H9 (cell line): ENCODE results near the gene CEP83. TPM values are rescaled to one million over a fixed set of nuclear protein-coding genes. Genes with fewer than 3 reads are reported as not detected.

ENCODE experiments used
- DNase-seq: peaks from one replicate; pipeline ENCODE4 v3.0.0-alpha.2; 2017
- H2AFZ ChIP-seq: one replicate; pipeline ENCODE4 v1.6.1; 2013; ENCODE audit warnings: mild to moderate bottlenecking, low read length, control low read depth, moderate library complexity
- H2AK5ac ChIP-seq: 2 replicates; pipeline ENCODE4 v1.6.1; 2013; ENCODE audit warnings: low read length, control low read depth, mixed read lengths; ENCODE audit not compliant: insufficient read length
- H2BK120ac ChIP-seq: one replicate; pipeline ENCODE4 v1.6.1; 2013; ENCODE audit warnings: low read depth, mild to moderate bottlenecking, low read length, control low read depth, inconsistent platforms; ENCODE audit not compliant: poor library complexity, severe bottlenecking
- H2BK12ac ChIP-seq: 2 replicates; pipeline ENCODE4 v1.6.1; 2013; ENCODE audit warnings: low read length, control low read depth, mixed read lengths, low read depth; ENCODE audit not compliant: insufficient read length
- H2BK15ac ChIP-seq: 2 replicates; pipeline ENCODE4 v1.6.1; 2013; ENCODE audit warnings: low read depth, low read length, control low read depth
- H2BK20ac ChIP-seq: one replicate; pipeline ENCODE4 v1.6.1; 2013; ENCODE audit warnings: low read depth, mild to moderate bottlenecking, low read length, control low read depth, inconsistent platforms; ENCODE audit not compliant: poor library complexity, severe bottlenecking
- H2BK5ac ChIP-seq: 2 replicates; pipeline ENCODE4 v1.6.1; 2013; ENCODE audit warnings: low read length, control low read depth, mixed read lengths; ENCODE audit not compliant: insufficient read length
- H3K14ac ChIP-seq: 2 replicates; pipeline ENCODE4 v1.6.1; 2013; ENCODE audit warnings: low read length, control low read depth; ENCODE audit not compliant: insufficient read depth
- H3K18ac ChIP-seq: 2 replicates; pipeline ENCODE4 v1.6.1; 2013; ENCODE audit warnings: low read depth, mild to moderate bottlenecking, mixed read lengths, low read length, control low read depth; ENCODE audit not compliant: insufficient read length
- H3K23ac ChIP-seq: 2 replicates; pipeline ENCODE4 v1.6.1; 2013; ENCODE audit warnings: low read length, control low read depth, mixed read lengths, low read depth; ENCODE audit not compliant: insufficient read length
- H3K23me2 ChIP-seq: 2 replicates; pipeline ENCODE4 v1.6.1; 2013; ENCODE audit warnings: low read depth, mild to moderate bottlenecking, mixed read lengths, low read length, control low read depth; ENCODE audit not compliant: insufficient read length, poor library complexity, severe bottlenecking
- H3K27ac ChIP-seq: 2 replicates; pipeline ENCODE4 v1.5.1; 2013; ENCODE audit warnings: low read length, control low read depth, mixed read lengths, low read depth; ENCODE audit not compliant: insufficient read length
- H3K27me3 ChIP-seq: 2 replicates; pipeline ENCODE4 v1.6.1; 2013; ENCODE audit warnings: low read length, control low read depth, inconsistent platforms; ENCODE audit not compliant: insufficient read depth
- H3K4ac ChIP-seq: 2 replicates; pipeline ENCODE4 v1.6.1; 2013; ENCODE audit warnings: low read depth, mild to moderate bottlenecking, control low read depth, inconsistent platforms, low read length, moderate library complexity
- H3K4me1 ChIP-seq: 2 replicates; pipeline ENCODE4 v1.6.1; 2013; ENCODE audit warnings: low read length, control low read depth, inconsistent platforms; ENCODE audit not compliant: insufficient read depth
- H3K4me2 ChIP-seq: 2 replicates; pipeline ENCODE4 v1.6.1; 2013; ENCODE audit warnings: low read length, control low read depth, mixed read lengths; ENCODE audit not compliant: insufficient read length, insufficient read depth
- H3K56ac ChIP-seq: 2 replicates; pipeline ENCODE4 v1.6.1; 2013; ENCODE audit warnings: low read depth, mild to moderate bottlenecking, mixed read lengths, low read length, control low read depth; ENCODE audit not compliant: insufficient read length
- H3K79me1 ChIP-seq: 2 replicates; pipeline ENCODE4 v1.6.1; 2013; ENCODE audit warnings: low read depth, mild to moderate bottlenecking, moderate library complexity, low read length, control low read depth, inconsistent platforms; ENCODE audit not compliant: insufficient read depth, poor library complexity, severe bottlenecking
- H3K79me2 ChIP-seq: 2 replicates; pipeline ENCODE4 v1.6.1; 2013; ENCODE audit warnings: low read length, control low read depth, inconsistent platforms; ENCODE audit not compliant: insufficient read depth
- H3K9ac ChIP-seq: 2 replicates; pipeline ENCODE4 v1.6.1; 2013; ENCODE audit warnings: low read length, control low read depth, mixed read lengths; ENCODE audit not compliant: insufficient read length; ENCODE audit errors: extremely low read depth
- H3K9me3 ChIP-seq: one replicate; pipeline ENCODE4 v1.6.1; 2013; ENCODE audit warnings: low read depth, low read length, inconsistent platforms; ENCODE audit not compliant: control insufficient read depth
- H3T11ph ChIP-seq: one replicate; pipeline ENCODE4 v1.6.1; 2013; ENCODE audit warnings: mild to moderate bottlenecking, low read length, control low read depth, inconsistent platforms
- H4K20me1 ChIP-seq: one replicate; pipeline ENCODE4 v1.6.1; 2013; ENCODE audit not compliant: control insufficient read depth, insufficient read length, insufficient read depth
- H4K5ac ChIP-seq: 2 replicates; pipeline ENCODE4 v1.6.1; 2013; ENCODE audit warnings: low read depth, mild to moderate bottlenecking, mixed read lengths, low read length, control low read depth; ENCODE audit not compliant: insufficient read length
- H4K8ac ChIP-seq: replicated peaks from 2 replicates; pipeline ENCODE4 v1.6.1; 2013; ENCODE audit warnings: low read length, control low read depth, mixed read lengths, low read depth; ENCODE audit not compliant: insufficient read length
- H4K91ac ChIP-seq: 2 replicates; pipeline ENCODE4 v1.6.1; 2013; ENCODE audit warnings: low read depth, mild to moderate bottlenecking, moderate library complexity, mixed read lengths, low read length, control low read depth; ENCODE audit not compliant: insufficient read length
- H3K27ac Mint-ChIP-seq, 3 experiments: 2 replicates in 2 of 3; 3 replicates in 1 of 3; pipeline ENCODE4 v1.8.0; 2020 to 2021; ENCODE audit warnings: mixed read lengths in 3 of 3, mild to moderate bottlenecking in 1 of 3, moderate library complexity in 1 of 3
- H3K27me3 Mint-ChIP-seq: 2 replicates; pipeline ENCODE4 v1.8.0; 2021; ENCODE audit warnings: low read depth, mild to moderate bottlenecking, moderate library complexity, mixed read lengths
- H3K36me3 Mint-ChIP-seq, 3 experiments: 2 replicates in 2 of 3; 3 replicates in 1 of 3; pipeline ENCODE4 v1.8.0; 2020 to 2021; ENCODE audit warnings: low read depth in 3 of 3, mixed read lengths in 3 of 3; ENCODE audit not compliant: insufficient read depth in 1 of 3
- H3K4me1 Mint-ChIP-seq, 2 experiments: 2 replicates each; pipeline ENCODE4 v1.8.0; 2020; ENCODE audit warnings: mixed read lengths in 2 of 2
- H3K4me3 Mint-ChIP-seq, 2 experiments: 2 replicates in 1 of 2; 3 replicates in 1 of 2; pipeline ENCODE4 v1.8.0; 2020 to 2021; ENCODE audit warnings: mild to moderate bottlenecking in 2 of 2, mixed read lengths in 2 of 2, moderate library complexity in 1 of 2
- H3K9me3 Mint-ChIP-seq, 2 experiments: 2 replicates in 1 of 2; 3 replicates in 1 of 2; pipeline ENCODE4 v1.8.0; 2020; ENCODE audit warnings: mild to moderate bottlenecking in 2 of 2, mixed read lengths in 2 of 2, moderate library complexity in 1 of 2
- CTCF ChIP-seq: fragments of 200-600 bp; sonication (generic); conservative IDR thresholded peaks from 3 replicates; pipeline ENCODE4 v1.8.0; 2021; ENCODE audit warnings: antibody characterized with exemption, mild to moderate bottlenecking
- WGBS: extraction: QIAGEN DNeasy Blood & Tissue Kit; methylation state at CpG from one replicate; pipeline ENCODE4 v1.1.7; 2013; ENCODE audit warnings: missing lambda C conversion rate, low lambda C conversion rate, mixed read lengths; ENCODE audit not compliant: insufficient read length; ENCODE audit errors: extremely low coverage; 5-methylcytosine and 5-hydroxymethylcytosine counted together
- total RNA-seq: library from RNA; stranded (reverse); gene quantifications from 2 replicates; pipeline ENCODE4 v1.2.1, GENCODE V29; 2021

The CEP83 gene
- total RNA-seq, 1 experiment from 2014 or later, result 26.5 TPM

DNA sequence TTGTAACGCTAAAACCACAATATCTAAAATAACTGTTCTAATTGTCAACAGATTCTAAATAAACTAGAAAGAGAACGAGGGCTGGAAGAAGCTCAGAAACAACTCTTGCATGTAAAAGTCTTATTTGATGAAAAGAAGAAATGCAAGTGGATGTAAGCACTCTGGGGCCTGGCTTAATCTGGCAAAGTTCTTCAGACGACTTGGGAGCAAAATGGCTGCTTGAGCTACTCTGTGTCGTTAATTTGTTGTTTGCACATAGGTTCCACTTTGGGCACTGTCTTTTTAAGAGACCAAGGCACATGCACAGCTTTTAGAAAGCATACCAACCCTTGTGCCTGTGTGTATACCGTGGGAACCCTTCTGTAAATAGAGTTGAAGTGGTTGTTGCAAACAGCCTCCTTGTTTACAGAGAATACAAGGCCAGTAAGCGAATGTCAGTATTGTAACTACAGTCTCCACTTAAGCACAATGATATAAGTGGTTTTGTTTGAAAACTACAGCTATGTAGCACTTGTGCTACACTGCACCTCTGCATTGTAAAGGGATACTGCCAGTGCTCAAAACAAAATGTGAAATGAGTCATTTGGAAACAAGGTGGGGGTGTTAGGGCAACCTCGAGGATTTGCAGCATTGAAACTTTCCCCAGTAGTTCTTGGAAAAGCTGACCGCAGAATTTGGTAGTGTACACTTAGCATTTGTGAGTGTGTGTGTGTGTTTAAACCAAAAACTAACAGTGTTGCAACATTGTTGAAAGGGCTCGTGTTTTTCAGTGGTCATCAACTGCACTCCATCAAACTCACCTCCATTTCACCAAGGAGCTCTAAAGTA, 154.3 kb downstream of the CEP83 start:
- no peaks in the 10 kb centered on the region for H3K27me3 ChIP-seq
- H4K5ac ChIP-seq, result no peak overlapping the region
- H3K23ac ChIP-seq, result no peak overlapping the region
- H2AFZ ChIP-seq, result no peak overlapping the region
- WGBS, result no CpG with 5 or more reads among the region's 9 CpGs
- H3K79me1 ChIP-seq, result no peaks in the 10 kb centered on the region
- peak; percentile 29 for DNase-seq
- no peak overlapping the region for H2AK5ac ChIP-seq
- no peak overlapping the region for H4K91ac ChIP-seq
- H3K9ac ChIP-seq, result peak overlapping the region; percentile 15
- no peak overlapping the region for H2BK12ac ChIP-seq
- no peak for TF ChIP-seq CTCF
- H3K14ac ChIP-seq, result no peak overlapping the region
- no peaks in the 10 kb centered on the region for H3K23me2 ChIP-seq
- H2BK20ac ChIP-seq, result no peak overlapping the region
- peak overlapping the region; percentile 30 to 98 (median 89) for H3K27ac Mint-ChIP-seq
- H3K27ac ChIP-seq, result peak overlapping the region; percentile 80
- H3K4ac ChIP-seq, result no peak overlapping the region
- no peak overlapping the region for H4K8ac ChIP-seq
- peaks cover 11% of the 10 kb centered on the region; the same call in 1 of the 2 replicates for H3K4me1 ChIP-seq
- no peaks in the 10 kb centered on the region for H3K9me3 ChIP-seq
- no peak overlapping the region for H2BK5ac ChIP-seq
- H3K4me2 ChIP-seq, result no peak overlapping the region
- no peaks in the 10 kb centered on the region for H4K20me1 ChIP-seq
- no peak overlapping the region for H3K56ac ChIP-seq
- no peak overlapping the region for H2BK120ac ChIP-seq
- peak overlapping the region in 1 of 2 experiments; percentile 31; a peak in 2 of 5 replicates for H3K4me3 Mint-ChIP-seq
- no peaks in the 10 kb centered on the region for H3K9me3 Mint-ChIP-seq
- peaks cover 36 to 42% of the 10 kb centered on the region in 2 experiments for H3K4me1 Mint-ChIP-seq
- no peaks in the 10 kb centered on the region for H3K79me2 ChIP-seq
- H3K36me3 Mint-ChIP-seq, result peaks cover 11 to 37% (median 26%) of the 10 kb centered on the region in 3 experiments; a peak in 6 of 7 replicates
- no peak overlapping the region for H2BK15ac ChIP-seq
- no peaks in the 10 kb centered on the region for H3K27me3 Mint-ChIP-seq
- H3K18ac ChIP-seq, result no peak overlapping the region
- no peak overlapping the region for H3T11ph ChIP-seq
